K562 (cell line): ENCODE results near the gene DIAPH1. TPM values are rescaled to one million over a fixed set of nuclear protein-coding genes. Genes with fewer than 3 reads are reported as not detected.

ENCODE experiments used
- BHLHE40 ChIP-seq: IDR thresholded peaks from 2 replicates; pipeline ENCODE4 v1.6.1; 2011; ENCODE audit warnings: low read length, improper control_type of control experiment
- CBX3 ChIP-seq, 2 experiments: IDR thresholded peaks; 1 replicate in 1 of 2; 2 replicates in 1 of 2; pipeline ENCODE4 v1.6.1; 2012; ENCODE audit warnings: inconsistent platforms in 2 of 2, low read length in 2 of 2, borderline replicate concordance in 1 of 2, control low read depth in 1 of 2
- CC2D1A ChIP-seq: fragments of 450-650 bp; IDR thresholded peaks from 2 replicates; pipeline ENCODE4 v1.6.1; 2017; ENCODE audit warnings: mild to moderate bottlenecking
- CREM ChIP-seq: IDR thresholded peaks from 2 replicates; pipeline ENCODE4 v1.6.1; 2014; ENCODE audit warnings: antibody characterized with exemption, low read depth
- EGR1 ChIP-seq: fragments of 450-650 bp; conservative IDR thresholded peaks from 2 replicates; pipeline ENCODE4 v1.6.1; 2017; ENCODE audit warnings: mild to moderate bottlenecking
- EP300 ChIP-seq: IDR thresholded peaks from 2 replicates; pipeline ENCODE4 v1.6.1; 2012; ENCODE audit warnings: low read length, improper control_type of control experiment
- ETS1 ChIP-seq: conservative IDR thresholded peaks from 2 replicates; pipeline ENCODE4 v1.6.1; 2011; ENCODE audit warnings: low read depth, mild to moderate bottlenecking, low read length; ENCODE audit not compliant: control insufficient read depth
- HNRNPK ChIP-seq: fragments of 200-400 bp; formaldehyde crosslinking; IDR thresholded peaks from one replicate; pipeline ENCODE4 v1.6.1; 2018; ENCODE audit warnings: mild to moderate bottlenecking, low read depth, low read length; ENCODE audit not compliant: poor library complexity, severe bottlenecking
- HOXB6 ChIP-seq: fragments of 250-450 bp; sonication (Bioruptor Pico); IDR thresholded peaks from 2 replicates; pipeline ENCODE4 v1.5.1; 2022; ENCODE audit warnings: mild to moderate bottlenecking, borderline replicate concordance
- HSF4 ChIP-seq: fragments of 250-450 bp; sonication (Bioruptor Pico); IDR thresholded peaks from 2 replicates; pipeline ENCODE4 v2.1.2; 2022; ENCODE audit warnings: mild to moderate bottlenecking, moderate library complexity, borderline replicate concordance
- MAZ ChIP-seq, 2 experiments: fragments of 450-650 bp in 1 of 2; sonication (generic) in 1 of 2; formaldehyde crosslinking; IDR thresholded peaks in 1 of 2; conservative IDR thresholded peaks in 1 of 2; 2 replicates each; pipeline versions ENCODE4 v1.4.0 to v1.5.0; 2020; ENCODE audit warnings: mild to moderate bottlenecking in 1 of 2, missing genetic modification reagents in 1 of 2
- MCM3 ChIP-seq: fragments of 450-650 bp; IDR thresholded peaks from 2 replicates; pipeline ENCODE4 v1.6.1; 2016
- MCM7 ChIP-seq, 2 experiments: fragments of 450-650 bp; IDR thresholded peaks; 2 replicates each; pipeline ENCODE4 v1.6.1; 2016 to 2018
- MED1 ChIP-seq: sonication (generic); formaldehyde crosslinking; IDR thresholded peaks from 2 replicates; pipeline ENCODE4 v1.8.1; 2023; ENCODE audit warnings: missing genetic modification reagents, borderline replicate concordance
- MYNN ChIP-seq, 2 experiments: sonication (generic); formaldehyde crosslinking in 1 of 2; IDR thresholded peaks; 2 replicates each; pipeline versions ENCODE4 v1.5.0 to v1.6.1; 2016 to 2020; ENCODE audit warnings: antibody characterized with exemption in 1 of 2, missing genetic modification reagents in 1 of 2
- NR2C2 ChIP-seq, 2 experiments: fragments of 200-800 bp in 1 of 2; sonication (Bioruptor generic) in 1 of 2; sonication (generic) in 1 of 2; formaldehyde crosslinking in 1 of 2; IDR thresholded peaks; 2 replicates each; pipeline versions ENCODE4 v1.6.1 to v1.8.0; 2016 to 2022; ENCODE audit warnings: mild to moderate bottlenecking in 1 of 2, missing compliant biosample characterization in 1 of 2, missing genetic modification characterization in 1 of 2, missing genetic modification reagents in 1 of 2
- PCBP2 ChIP-seq: fragments of 200-400 bp; formaldehyde crosslinking; IDR thresholded peaks from 2 replicates; pipeline ENCODE4 v1.6.1; 2018; ENCODE audit warnings: low read length, low read depth, mild to moderate bottlenecking, moderate library complexity; ENCODE audit not compliant: poor library complexity, severe bottlenecking
- PHB ChIP-seq: fragments of 250-450 bp; sonication (Bioruptor Pico); IDR thresholded peaks from 2 replicates; pipeline ENCODE4 v1.5.0; 2021
- POLR2AphosphoS5 ChIP-seq: IDR thresholded peaks from 2 replicates; pipeline ENCODE4 v1.6.1; 2011; ENCODE audit warnings: mild to moderate bottlenecking, low read depth, low read length, moderate library complexity; ENCODE audit not compliant: control insufficient read depth, insufficient read depth
- PRMT5 ChIP-seq: sonication (generic); formaldehyde crosslinking; IDR thresholded peaks from 2 replicates; pipeline ENCODE4 v1.5.0; 2020; ENCODE audit warnings: missing genetic modification reagents
- RAD51 ChIP-seq: fragments of 450-650 bp; IDR thresholded peaks from 2 replicates; pipeline ENCODE4 v1.7.1; 2016; ENCODE audit warnings: low read depth, mild to moderate bottlenecking, borderline replicate concordance
- ZKSCAN3 ChIP-seq: fragments of 250-450 bp; sonication (Bioruptor Pico); IDR thresholded peaks from 2 replicates; pipeline ENCODE4 v1.4.0; 2020
- ZNF12 ChIP-seq: sonication (generic); formaldehyde crosslinking; IDR thresholded peaks from 2 replicates; pipeline ENCODE4 v1.4.0; 2020; ENCODE audit warnings: mild to moderate bottlenecking, missing genetic modification reagents
- ZNF143 ChIP-seq: sonication (generic); formaldehyde crosslinking; IDR thresholded peaks from 2 replicates; pipeline ENCODE4 v1.9.0; 2022; ENCODE audit warnings: mild to moderate bottlenecking, missing genetic modification reagents
- ZNF384 ChIP-seq: IDR thresholded peaks from 2 replicates; pipeline ENCODE4 v1.6.1; 2012; ENCODE audit warnings: low read depth, low read length, improper control_type of control experiment
- ZNF431 ChIP-seq: sonication (generic); formaldehyde crosslinking; IDR thresholded peaks from 2 replicates; pipeline ENCODE4 v1.8.0; 2022; ENCODE audit warnings: mild to moderate bottlenecking, missing genetic modification reagents
- ZNF445 ChIP-seq: fragments of 250-450 bp; sonication (Bioruptor Pico); IDR thresholded peaks from 2 replicates; pipeline ENCODE4 v1.4.0; 2020; ENCODE audit warnings: low read depth, mild to moderate bottlenecking, moderate library complexity
- ZNF589 ChIP-seq: fragments of 200-800 bp; sonication (Bioruptor generic); IDR thresholded peaks from 2 replicates; pipeline ENCODE4 v1.6.1; 2016; ENCODE audit warnings: low read depth, missing genetic modification characterization, missing compliant biosample characterization
- ZNF668 ChIP-seq: fragments of 250-450 bp; sonication (Bioruptor Pico); IDR thresholded peaks from 2 replicates; pipeline ENCODE4 v1.8.0; 2022; ENCODE audit warnings: mild to moderate bottlenecking, inconsistent platforms
- polyA plus RNA-seq, 8 experiments: library from polyadenylated mRNA; depleted of rRNA in 4 of 8; stranded (reverse) in 5 of 8; unstranded in 3 of 8; fragments of >200 nt; fragmentation: Nextera tagmentation in 2 of 8; fragmentation: Illumina TruSeq in 1 of 8; extraction: Ambion mirVana in 2 of 8; extraction: Trizol in 1 of 8; gene quantifications; 2 replicates each; pipeline versions ENCODE4 v1.2.1 to v1.2.3, GENCODE V29; 2011 to 2014; ENCODE audit warnings: inconsistent platforms in 1 of 8, missing spikeins in 1 of 8
- total RNA-seq, 7 experiments: library from RNA; depleted of rRNA in 6 of 7; stranded (reverse); fragments of >200 nt in 6 of 7; fragmentation: Illumina TruSeq in 2 of 7; extraction: Trizol in 2 of 7; gene quantifications; 2 replicates each; pipeline versions ENCODE4 v1.2.1 to v1.2.3, GENCODE V29; 2011 to 2021; ENCODE audit warnings: low replicate concordance in 1 of 7

DIAPH1 gene
- total and polyA plus RNA-seq, 9 of the 15 experiments (the other 6 are each of a cell fraction or from before 2014, with no cell fraction given), result 60.8 to 328 (median 97.8) TPM

GRCh38 chr5:141524604-141525597 lies 93.9 kb downstream of the DIAPH1 start (continued):
- no peak for TF ChIP-seq PCBP2
- no peak for TF ChIP-seq ZNF445 (CRISPR knock-in tag)
- TF ChIP-seq HSF4, result no peak
- no peak for TF ChIP-seq MED1 (CRISPR knock-in tag)
- TF ChIP-seq HNRNPK, result no peak
- no peak for TF ChIP-seq ZKSCAN3
- TF ChIP-seq POLR2AphosphoS5, result peak; percentile 52; the same call in 1 of the 2 replicates
- no peak for TF ChIP-seq ZNF143 (CRISPR knock-in tag)
- TF ChIP-seq PHB, result no peak
- no peak for TF ChIP-seq PRMT5
- TF ChIP-seq MCM7 (IDR thresholded peaks at IDR 0.05), result no peak
- no peak for TF ChIP-seq HOXB6 (CRISPR knock-in tag)
- TF ChIP-seq CBX3 (IDR thresholded peaks at IDR 0.05; ENCODE audit: borderline replicate concordance in 1 of 2, low read length in 2 of 2), result 0 out of 3 replicates have a peak, but pooled peaks of 1 of the 2 experiments have one; percentile 12
- peak in 1 of 2 experiments; percentile 56; a peak in 3 of 4 replicates for TF ChIP-seq MAZ (CRISPR knock-in tag; conservative IDR thresholded peaks at IDR 0.05 in 1 of 2, IDR thresholded peaks at IDR 0.05 in 1 of 2)
- no peak for TF ChIP-seq EGR1
- 0 out of 2 replicates have a peak, but pooled peaks have one; percentile 22 for TF ChIP-seq ZNF384
- TF ChIP-seq CC2D1A, result no peak
- no peak for TF ChIP-seq ZNF668 (CRISPR knock-in tag)
- TF ChIP-seq BHLHE40, result peak; percentile 44; the same call in 1 of the 2 replicates
- peak; percentile 20; the same call in 1 of the 2 replicates for TF ChIP-seq EP300
- no peak for TF ChIP-seq RAD51
- no peak for TF ChIP-seq ZNF12 (CRISPR knock-in tag)
- TF ChIP-seq ZNF589 (CRISPR knock-in tag), result no peak
- peak; percentile 38; the same call in 1 of the 2 replicates for TF ChIP-seq ETS1
- no peak for TF ChIP-seq NR2C2 (CRISPR knock-in tag; IDR thresholded peaks at IDR 0.05)
- no peak for TF ChIP-seq NR2C2 (tag; IDR thresholded peaks at IDR 0.05)
- TF ChIP-seq MYNN (IDR thresholded peaks at IDR 0.05), result 0 out of 2 replicates have a peak, but pooled peaks have one; percentile 32
- no peak for TF ChIP-seq MYNN (CRISPR knock-in tag; IDR thresholded peaks at IDR 0.05)
- TF ChIP-seq MCM3, result no peak
- TF ChIP-seq ZNF431 (CRISPR knock-in tag), result peak; percentile 53; the same call in 1 of the 2 replicates
- TF ChIP-seq CREM, result peak; percentile 52; the same call in 1 of the 2 replicates
